HepG2 (cell line): Measurements from ENCODE around the gene UCKL1. TPM values are rescaled to one million over a fixed set of nuclear protein-coding genes. Genes with fewer than 3 reads are reported as not detected.

ENCODE experiments used
- EED ChIP-seq: sonication (generic); formaldehyde crosslinking; IDR thresholded peaks from 2 replicates; pipeline ENCODE4 v1.5.0; 2020; ENCODE audit warnings: mild to moderate bottlenecking, missing genetic modification reagents
- MAFG ChIP-seq: sonication (generic); formaldehyde crosslinking; IDR thresholded peaks from 2 replicates; pipeline ENCODE4 v1.5.1; 2020; ENCODE audit warnings: mild to moderate bottlenecking, missing genetic modification reagents
- PCBP1 ChIP-seq: fragments of 200-400 bp; formaldehyde crosslinking; IDR thresholded peaks from 2 replicates; pipeline ENCODE4 v1.6.1; 2017; ENCODE audit warnings: mild to moderate bottlenecking, low read depth, low read length, borderline replicate concordance
- PHB2 ChIP-seq: fragments of 450-650 bp; IDR thresholded peaks from 2 replicates; pipeline ENCODE4 v1.6.1; 2018; ENCODE audit not compliant: partially characterized antibody
- RNF2 ChIP-seq: fragments of 450-650 bp; conservative IDR thresholded peaks from 2 replicates; pipeline ENCODE4 v1.6.1; 2016; ENCODE audit warnings: low read depth
- SPEN ChIP-seq: sonication (generic); formaldehyde crosslinking; IDR thresholded peaks from 2 replicates; pipeline ENCODE4 v1.5.1; 2020; ENCODE audit warnings: low read depth, mild to moderate bottlenecking, missing genetic modification reagents
- XBP1 ChIP-seq: sonication (generic); formaldehyde crosslinking; IDR thresholded peaks from 2 replicates; pipeline ENCODE4 v1.5.0; 2020; ENCODE audit warnings: missing genetic modification reagents
- YY1 ChIP-seq: IDR thresholded peaks from 2 replicates; pipeline ENCODE4 v1.6.1; 2011; ENCODE audit warnings: low read length, low read depth, moderate library complexity, mild to moderate bottlenecking; ENCODE audit not compliant: insufficient read depth, insufficient replicate concordance
- ZNF264 ChIP-seq: sonication (generic); formaldehyde crosslinking; IDR thresholded peaks from 2 replicates; pipeline ENCODE4 v1.4.0; 2020; ENCODE audit warnings: missing genetic modification reagents
- ZNF335 ChIP-seq: sonication (generic); formaldehyde crosslinking; IDR thresholded peaks from 2 replicates; pipeline ENCODE4 v1.4.0; 2020; ENCODE audit warnings: missing genetic modification reagents
- ZNF7 ChIP-seq: IDR thresholded peaks from 2 replicates; pipeline ENCODE4 v1.6.1; 2016; ENCODE audit warnings: missing biosample characterization, missing genetic modification reagents
- ZNF776 ChIP-seq: sonication (generic); formaldehyde crosslinking; IDR thresholded peaks from 2 replicates; pipeline ENCODE4 v1.4.0; 2020; ENCODE audit warnings: mild to moderate bottlenecking, missing genetic modification reagents
- ZNF841 ChIP-seq: sonication (generic); formaldehyde crosslinking; IDR thresholded peaks from 2 replicates; pipeline ENCODE4 v1.8.1; 2023; ENCODE audit warnings: missing genetic modification reagents, borderline replicate concordance
- ZNF883 ChIP-seq: sonication (generic); formaldehyde crosslinking; IDR thresholded peaks from 2 replicates; pipeline ENCODE4 v1.5.1; 2020; ENCODE audit warnings: mild to moderate bottlenecking, missing genetic modification reagents; ENCODE audit errors: not compliant biosample characterization
- polyA plus RNA-seq, 8 experiments: library from polyadenylated mRNA; depleted of rRNA in 3 of 8; stranded (reverse) in 7 of 8; unstranded in 1 of 8; fragments of >200 nt; fragmentation: Illumina TruSeq in 4 of 8; extraction: Trizol in 4 of 8; gene quantifications; 2 replicates each; pipeline versions ENCODE4 v1.2.1 to v1.2.3, GENCODE V29; 2011 to 2016; ENCODE audit warnings: low read depth in 4 of 8, missing spikeins in 1 of 8, mixed read lengths in 1 of 8; ENCODE audit not compliant: insufficient read depth in 1 of 8
- total RNA-seq, 5 experiments: library from RNA; depleted of rRNA; stranded (reverse); fragments of >200 nt; fragmentation: Illumina TruSeq; extraction: Trizol; gene quantifications; 2 replicates each; pipeline ENCODE4 v1.2.3, GENCODE V29; 2016; ENCODE audit warnings: low read depth in 1 of 5
- TF ChIP-seq, protein P1 (sequence below): sonication (generic); formaldehyde crosslinking; IDR thresholded peaks from 2 replicates; pipeline ENCODE4 v1.4.0; 2020; ENCODE audit warnings: missing genetic modification reagents, mild to moderate bottlenecking, borderline replicate concordance
- TF ChIP-seq, protein P2 (sequence below): sonication (generic); formaldehyde crosslinking; conservative IDR thresholded peaks from 2 replicates; pipeline ENCODE4 v1.5.0; 2020; ENCODE audit warnings: missing genetic modification reagents
- TF ChIP-seq, protein P3 (sequence below): sonication (generic); formaldehyde crosslinking; conservative IDR thresholded peaks from 2 replicates; pipeline ENCODE4 v1.4.0; 2020; ENCODE audit warnings: missing genetic modification reagents
- TF ChIP-seq, protein P4 (sequence below): sonication (generic); formaldehyde crosslinking; conservative IDR thresholded peaks from 2 replicates; pipeline ENCODE4 v1.4.0; 2020; ENCODE audit warnings: missing genetic modification reagents
- TF ChIP-seq, protein P5 (sequence below): sonication (generic); formaldehyde crosslinking; IDR thresholded peaks from 2 replicates; pipeline ENCODE4 v1.5.0; 2020; ENCODE audit warnings: mild to moderate bottlenecking, missing genetic modification reagents
- TF ChIP-seq, protein P6 (sequence below): sonication (generic); formaldehyde crosslinking; IDR thresholded peaks from 2 replicates; pipeline ENCODE4 v1.4.0; 2020; ENCODE audit warnings: missing genetic modification reagents, borderline replicate concordance

Gene UCKL1
- total and polyA plus RNA-seq, 2 of the 13 experiments (the other 11 are each of a cell fraction or from before 2014, with no cell fraction given) = 50.2 to 126 TPM

DNA sequence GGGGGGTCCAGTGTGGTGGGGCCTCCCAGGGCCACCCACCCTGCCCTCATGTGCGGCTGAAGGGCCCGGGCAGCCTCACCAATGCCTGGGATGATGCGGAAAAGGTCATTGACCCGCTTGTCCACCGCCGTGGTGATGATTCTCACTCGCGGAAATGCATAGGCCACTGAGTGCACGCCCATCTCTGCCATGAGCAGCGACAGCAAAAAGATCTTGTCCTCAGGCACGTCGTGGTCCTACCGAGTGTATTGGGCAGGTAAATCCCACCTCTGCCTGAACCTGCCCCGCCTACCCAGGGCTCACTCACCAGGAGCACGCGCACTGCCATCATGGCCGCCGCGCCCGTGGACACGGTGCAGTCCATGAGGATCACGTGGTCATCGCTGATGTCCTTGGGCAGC is 16.1 kb downstream of the UCKL1 start (continued):
- TF ChIP-seq, protein P1, sequence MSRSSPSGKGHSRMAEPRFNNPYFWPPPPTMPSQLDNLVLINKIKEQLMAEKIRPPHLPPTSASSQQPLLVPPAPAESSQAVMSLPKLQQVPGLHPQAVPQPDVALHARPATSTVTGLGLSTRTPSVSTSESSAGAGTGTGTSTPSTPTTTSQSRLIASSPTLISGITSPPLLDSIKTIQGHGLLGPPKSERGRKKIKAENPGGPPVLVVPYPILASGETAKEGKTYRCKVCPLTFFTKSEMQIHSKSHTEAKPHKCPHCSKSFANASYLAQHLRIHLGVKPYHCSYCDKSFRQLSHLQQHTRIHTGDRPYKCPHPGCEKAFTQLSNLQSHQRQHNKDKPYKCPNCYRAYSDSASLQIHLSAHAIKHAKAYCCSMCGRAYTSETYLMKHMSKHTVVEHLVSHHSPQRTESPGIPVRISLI (CRISPR knock-in tag) = no peak
- TF ChIP-seq EED (CRISPR knock-in tag) (0 out of 2 replicates have a peak, but pooled peaks have one; percentile 66), ZNF264 (CRISPR knock-in tag) (no peak), PCBP1 (0 out of 2 replicates have a peak, but pooled peaks have one; percentile 30), SPEN (CRISPR knock-in tag) (no peak), RNF2 (no peak), PHB2 (no peak), ZNF883 (CRISPR knock-in tag) (no peak), ZNF776 (CRISPR knock-in tag) (no peak), YY1 (peak; percentile 29), ZNF7 (CRISPR knock-in tag) (no peak), ZNF335 (CRISPR knock-in tag) (no peak), XBP1 (CRISPR knock-in tag) (no peak), MAFG (CRISPR knock-in tag) (no peak), ZNF841 (CRISPR knock-in tag) (no peak)
- TF ChIP-seq, protein P2, sequence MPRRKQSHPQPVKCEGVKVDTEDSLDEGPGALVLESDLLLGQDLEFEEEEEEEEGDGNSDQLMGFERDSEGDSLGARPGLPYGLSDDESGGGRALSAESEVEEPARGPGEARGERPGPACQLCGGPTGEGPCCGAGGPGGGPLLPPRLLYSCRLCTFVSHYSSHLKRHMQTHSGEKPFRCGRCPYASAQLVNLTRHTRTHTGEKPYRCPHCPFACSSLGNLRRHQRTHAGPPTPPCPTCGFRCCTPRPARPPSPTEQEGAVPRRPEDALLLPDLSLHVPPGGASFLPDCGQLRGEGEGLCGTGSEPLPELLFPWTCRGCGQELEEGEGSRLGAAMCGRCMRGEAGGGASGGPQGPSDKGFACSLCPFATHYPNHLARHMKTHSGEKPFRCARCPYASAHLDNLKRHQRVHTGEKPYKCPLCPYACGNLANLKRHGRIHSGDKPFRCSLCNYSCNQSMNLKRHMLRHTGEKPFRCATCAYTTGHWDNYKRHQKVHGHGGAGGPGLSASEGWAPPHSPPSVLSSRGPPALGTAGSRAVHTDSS (CRISPR knock-in tag) = no peak
- TF ChIP-seq, protein P3, sequence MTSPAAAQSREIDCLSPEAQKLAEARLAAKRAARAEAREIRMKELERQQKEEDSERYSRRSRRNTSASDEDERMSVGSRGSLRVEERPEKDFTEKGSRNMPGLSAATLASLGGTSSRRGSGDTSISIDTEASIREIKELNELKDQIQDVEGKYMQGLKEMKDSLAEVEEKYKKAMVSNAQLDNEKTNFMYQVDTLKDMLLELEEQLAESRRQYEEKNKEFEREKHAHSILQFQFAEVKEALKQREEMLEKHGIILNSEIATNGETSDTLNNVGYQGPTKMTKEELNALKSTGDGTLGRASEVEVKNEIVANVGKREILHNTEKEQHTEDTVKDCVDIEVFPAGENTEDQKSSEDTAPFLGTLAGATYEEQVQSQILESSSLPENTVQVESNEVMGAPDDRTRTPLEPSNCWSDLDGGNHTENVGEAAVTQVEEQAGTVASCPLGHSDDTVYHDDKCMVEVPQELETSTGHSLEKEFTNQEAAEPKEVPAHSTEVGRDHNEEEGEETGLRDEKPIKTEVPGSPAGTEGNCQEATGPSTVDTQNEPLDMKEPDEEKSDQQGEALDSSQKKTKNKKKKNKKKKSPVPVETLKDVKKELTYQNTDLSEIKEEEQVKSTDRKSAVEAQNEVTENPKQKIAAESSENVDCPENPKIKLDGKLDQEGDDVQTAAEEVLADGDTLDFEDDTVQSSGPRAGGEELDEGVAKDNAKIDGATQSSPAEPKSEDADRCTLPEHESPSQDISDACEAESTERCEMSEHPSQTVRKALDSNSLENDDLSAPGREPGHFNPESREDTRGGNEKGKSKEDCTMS (CRISPR knock-in tag) = no peak
- TF ChIP-seq, protein P4, sequence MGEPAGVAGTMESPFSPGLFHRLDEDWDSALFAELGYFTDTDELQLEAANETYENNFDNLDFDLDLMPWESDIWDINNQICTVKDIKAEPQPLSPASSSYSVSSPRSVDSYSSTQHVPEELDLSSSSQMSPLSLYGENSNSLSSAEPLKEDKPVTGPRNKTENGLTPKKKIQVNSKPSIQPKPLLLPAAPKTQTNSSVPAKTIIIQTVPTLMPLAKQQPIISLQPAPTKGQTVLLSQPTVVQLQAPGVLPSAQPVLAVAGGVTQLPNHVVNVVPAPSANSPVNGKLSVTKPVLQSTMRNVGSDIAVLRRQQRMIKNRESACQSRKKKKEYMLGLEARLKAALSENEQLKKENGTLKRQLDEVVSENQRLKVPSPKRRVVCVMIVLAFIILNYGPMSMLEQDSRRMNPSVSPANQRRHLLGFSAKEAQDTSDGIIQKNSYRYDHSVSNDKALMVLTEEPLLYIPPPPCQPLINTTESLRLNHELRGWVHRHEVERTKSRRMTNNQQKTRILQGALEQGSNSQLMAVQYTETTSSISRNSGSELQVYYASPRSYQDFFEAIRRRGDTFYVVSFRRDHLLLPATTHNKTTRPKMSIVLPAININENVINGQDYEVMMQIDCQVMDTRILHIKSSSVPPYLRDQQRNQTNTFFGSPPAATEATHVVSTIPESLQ (CRISPR knock-in tag) = no peak
- TF ChIP-seq, protein P5, sequence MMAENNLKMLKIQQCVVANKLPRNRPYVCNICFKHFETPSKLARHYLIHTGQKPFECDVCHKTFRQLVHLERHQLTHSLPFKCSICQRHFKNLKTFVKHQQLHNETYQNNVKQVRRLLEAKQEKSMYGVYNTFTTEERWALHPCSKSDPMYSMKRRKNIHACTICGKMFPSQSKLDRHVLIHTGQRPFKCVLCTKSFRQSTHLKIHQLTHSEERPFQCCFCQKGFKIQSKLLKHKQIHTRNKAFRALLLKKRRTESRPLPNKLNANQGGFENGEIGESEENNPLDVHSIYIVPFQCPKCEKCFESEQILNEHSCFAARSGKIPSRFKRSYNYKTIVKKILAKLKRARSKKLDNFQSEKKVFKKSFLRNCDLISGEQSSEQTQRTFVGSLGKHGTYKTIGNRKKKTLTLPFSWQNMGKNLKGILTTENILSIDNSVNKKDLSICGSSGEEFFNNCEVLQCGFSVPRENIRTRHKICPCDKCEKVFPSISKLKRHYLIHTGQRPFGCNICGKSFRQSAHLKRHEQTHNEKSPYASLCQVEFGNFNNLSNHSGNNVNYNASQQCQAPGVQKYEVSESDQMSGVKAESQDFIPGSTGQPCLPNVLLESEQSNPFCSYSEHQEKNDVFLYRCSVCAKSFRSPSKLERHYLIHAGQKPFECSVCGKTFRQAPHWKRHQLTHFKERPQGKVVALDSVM (CRISPR knock-in tag) = no peak
- TF ChIP-seq, protein P6, sequence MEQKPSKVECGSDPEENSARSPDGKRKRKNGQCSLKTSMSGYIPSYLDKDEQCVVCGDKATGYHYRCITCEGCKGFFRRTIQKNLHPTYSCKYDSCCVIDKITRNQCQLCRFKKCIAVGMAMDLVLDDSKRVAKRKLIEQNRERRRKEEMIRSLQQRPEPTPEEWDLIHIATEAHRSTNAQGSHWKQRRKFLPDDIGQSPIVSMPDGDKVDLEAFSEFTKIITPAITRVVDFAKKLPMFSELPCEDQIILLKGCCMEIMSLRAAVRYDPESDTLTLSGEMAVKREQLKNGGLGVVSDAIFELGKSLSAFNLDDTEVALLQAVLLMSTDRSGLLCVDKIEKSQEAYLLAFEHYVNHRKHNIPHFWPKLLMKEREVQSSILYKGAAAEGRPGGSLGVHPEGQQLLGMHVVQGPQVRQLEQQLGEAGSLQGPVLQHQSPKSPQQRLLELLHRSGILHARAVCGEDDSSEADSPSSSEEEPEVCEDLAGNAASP (CRISPR knock-in tag) = no peak
